Measurements from ENCODE around the gene PAX3.

- TF ChIP-seq ZNF232 (CRISPR knock-in tag; IDR thresholded peaks at IDR 0.05): no peak
- TF ChIP-seq CBFB (CRISPR knock-in tag; IDR thresholded peaks at IDR 0.05; ENCODE audit: low read depth): no peak
- no peak for TF ChIP-seq CTCF (IDR thresholded peaks at IDR 0.05)
- TF ChIP-seq MYBL2 (CRISPR knock-in tag; IDR thresholded peaks at IDR 0.05): no peak
- no peak for TF ChIP-seq STAT6 (CRISPR knock-in tag; conservative IDR thresholded peaks at IDR 0.05; ENCODE audit: low read depth)
- TF ChIP-seq MAX (CRISPR knock-in tag; IDR thresholded peaks at IDR 0.05): no peak
- TF ChIP-seq PRDM15 (CRISPR knock-in tag; IDR thresholded peaks at IDR 0.05): no peak
- TF ChIP-seq NR1H2 (CRISPR knock-in tag; IDR thresholded peaks at IDR 0.05): no peak
- TF ChIP-seq ZNF512 (CRISPR knock-in tag; IDR thresholded peaks at IDR 0.05; ENCODE audit: borderline replicate concordance): no peak
- no peak for TF ChIP-seq HMGXB4 (CRISPR knock-in tag; IDR thresholded peaks at IDR 0.05)
Observed at GRCh38 chr2:222301053-222301795, 2.4 kb upstream of the PAX3 start.

Data from WTC11 (cell line).